SH-SY5Y (cell line): Measurements from ENCODE around the gene MYOM3.

Experiments
- GATA2 ChIP-seq: IDR thresholded peaks from 2 replicates; pipeline ENCODE4 v1.6.1; 2011; ENCODE audit warnings: mild to moderate bottlenecking, low read depth, low read length
- GATA3 ChIP-seq: IDR thresholded peaks from 2 replicates; pipeline ENCODE4 v1.6.1; 2011; ENCODE audit warnings: low read depth, mild to moderate bottlenecking, low read length, moderate library complexity

GRCh38 chr1:24147194-24147593, 35.3 kb upstream of the MYOM3 start:
- no peak for TF ChIP-seq GATA2
- TF ChIP-seq GATA3 = no peak
